Right cardiac atrium (tissue), 5 donors: ENCODE results near the gene SLC8A2. TPM values are rescaled to one million over a fixed set of nuclear protein-coding genes. Genes with fewer than 3 reads are reported as not detected.
"Not testable (repeated sequence)": the region's sequence is repeated elsewhere in the genome, so short reads cannot be mapped to it uniquely, and the experiment has no call there.

ENCODE experiments used
- ATAC-seq, 2 donors: fragments of 200-7000 bp; cut with Tn5 transposase; one replicate each; pipeline versions ENCODE4 v1.8.0 to v1.9.1; 2020; ENCODE audit warnings: moderate library complexity in 2 of 2, mild to moderate bottlenecking in 1 of 2
- DNase-seq, 3 donors: peaks; one replicate each; pipeline ENCODE4 v3.0.0-alpha.2; 2020
- H3K27ac ChIP-seq: one replicate; pipeline ENCODE4 v1.5.1; 2013; ENCODE audit warnings: mild to moderate bottlenecking, low read length, control low read depth, moderate library complexity
- H3K27me3 ChIP-seq: one replicate; pipeline ENCODE4 v1.6.1; 2013; ENCODE audit not compliant: control insufficient read depth, insufficient read depth
- H3K4me1 ChIP-seq: one replicate; pipeline ENCODE4 v1.6.1; 2013; ENCODE audit warnings: low read length; ENCODE audit not compliant: control insufficient read depth, insufficient read depth
- H3K4me3 ChIP-seq: one replicate; pipeline ENCODE4 v1.5.1; 2013; ENCODE audit warnings: low read length, control low read depth
- H3K9me3 ChIP-seq: one replicate; pipeline ENCODE4 v1.6.1; 2013; ENCODE audit warnings: low read length; ENCODE audit not compliant: control insufficient read depth
- WGBS: extraction: QIAGEN DNeasy Blood & Tissue Kit; methylation state at CpG from one replicate; pipeline ENCODE4 v1.1.7; 2013; 5-methylcytosine and 5-hydroxymethylcytosine counted together
- intact Hi-C, 4 donors: fragments of 100-400 bp; cut with DNase I; formaldehyde crosslinking; loops; one replicate each; pipeline versions ENCODE4 v1.11.0 to v1.14.0; 2022 to 2023
- polyA plus RNA-seq: library from polyadenylated mRNA; stranded (reverse); fragments of 200-250 nt; gene quantifications from one replicate; pipeline ENCODE4 v1.2.3, GENCODE V29; 2013
- total RNA-seq, 4 donors: library from RNA; stranded (reverse); fragmentation: NEBNext Ultra II Directional; extraction: Animal tissue kit (Norgen Biotek cat#: 25700); gene quantifications; one replicate each; pipeline ENCODE4 v1.2.1, GENCODE V29; 2021
- donor health status: healthy with polysubstance abuse.
- donor health status: DM: no; HTN: yes; CAD: no.
- donor health status: DM: no; HTN: no; CAD: no.
- donor health status: DM: no; HTN: yes; CAD: no; lungs with severe emphysema.
- donor health status: DM: yes; HTN: yes; CAD: no.

SLC8A2 gene
- total and polyA plus RNA-seq, 5 donors = 0.09 to 0.36 (median 0.26) TPM; not detected in 2

DNA sequence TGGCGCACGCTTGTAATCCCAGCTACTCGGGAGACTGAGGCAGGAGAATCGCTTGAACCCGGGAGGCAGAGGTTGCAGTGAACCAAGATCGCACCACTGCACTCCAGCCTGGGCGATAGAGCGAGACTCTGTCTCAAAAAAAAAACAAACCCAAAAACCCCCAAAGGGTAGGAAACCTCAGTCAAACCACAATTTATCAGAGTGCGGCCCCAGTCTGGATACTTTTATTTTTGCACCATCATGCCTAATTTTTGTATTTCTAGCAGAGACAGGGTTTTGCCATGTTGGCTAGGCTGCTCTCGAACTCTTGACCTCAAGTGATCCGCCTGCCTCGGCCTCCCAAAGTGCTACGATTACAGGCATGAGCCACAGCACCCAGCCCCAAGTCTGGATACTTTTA lies 14.5 kb upstream of the SLC8A2 start:
- intact Hi-C loops, H3K4me3 ChIP-seq, H3K27me3 ChIP-seq, ATAC-seq, H3K27ac ChIP-seq, H3K9me3 ChIP-seq, H3K4me1 ChIP-seq: not testable (repeated sequence)
- DNase-seq = peak in 1 of 3 donors; percentile 11
- 90% methylated on average over 13 of the region's 13 CpGs for WGBS

DNA sequence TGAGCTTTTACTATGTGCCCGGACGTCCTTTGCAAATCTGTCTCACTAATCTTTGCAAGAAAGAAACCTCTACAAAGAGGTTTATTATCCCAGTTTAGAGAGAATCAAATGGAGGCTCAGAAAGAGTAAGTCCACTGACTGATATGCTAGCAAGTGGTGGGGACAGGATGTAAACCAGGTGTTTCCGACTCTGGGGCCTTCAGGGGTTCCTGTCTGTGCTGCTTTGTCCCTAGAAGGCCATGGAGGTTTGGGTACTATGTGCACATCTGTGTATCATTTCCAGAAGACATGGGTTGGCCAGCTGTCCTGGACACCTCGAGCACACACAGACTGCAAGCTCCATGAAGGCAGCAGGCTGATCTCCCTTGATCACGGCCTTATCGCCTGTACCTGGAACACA lies 13.5 kb upstream of the SLC8A2 start:
- 83% methylated on average over 6 of the region's 6 CpGs for WGBS
- Histone ChIP-seq H3K27me3 (no peaks in the 10 kb centered on the region), H3K9me3 (no peaks in the 10 kb centered on the region), H3K27ac (no peak overlapping the region), H3K4me1 (no peaks in the 10 kb centered on the region), H3K4me3 (no peak overlapping the region)
- DNase-seq = peak in 1 of 3 donors; percentile 4
- no peak for ATAC-seq
- intact Hi-C loops = no loop called here

DNA sequence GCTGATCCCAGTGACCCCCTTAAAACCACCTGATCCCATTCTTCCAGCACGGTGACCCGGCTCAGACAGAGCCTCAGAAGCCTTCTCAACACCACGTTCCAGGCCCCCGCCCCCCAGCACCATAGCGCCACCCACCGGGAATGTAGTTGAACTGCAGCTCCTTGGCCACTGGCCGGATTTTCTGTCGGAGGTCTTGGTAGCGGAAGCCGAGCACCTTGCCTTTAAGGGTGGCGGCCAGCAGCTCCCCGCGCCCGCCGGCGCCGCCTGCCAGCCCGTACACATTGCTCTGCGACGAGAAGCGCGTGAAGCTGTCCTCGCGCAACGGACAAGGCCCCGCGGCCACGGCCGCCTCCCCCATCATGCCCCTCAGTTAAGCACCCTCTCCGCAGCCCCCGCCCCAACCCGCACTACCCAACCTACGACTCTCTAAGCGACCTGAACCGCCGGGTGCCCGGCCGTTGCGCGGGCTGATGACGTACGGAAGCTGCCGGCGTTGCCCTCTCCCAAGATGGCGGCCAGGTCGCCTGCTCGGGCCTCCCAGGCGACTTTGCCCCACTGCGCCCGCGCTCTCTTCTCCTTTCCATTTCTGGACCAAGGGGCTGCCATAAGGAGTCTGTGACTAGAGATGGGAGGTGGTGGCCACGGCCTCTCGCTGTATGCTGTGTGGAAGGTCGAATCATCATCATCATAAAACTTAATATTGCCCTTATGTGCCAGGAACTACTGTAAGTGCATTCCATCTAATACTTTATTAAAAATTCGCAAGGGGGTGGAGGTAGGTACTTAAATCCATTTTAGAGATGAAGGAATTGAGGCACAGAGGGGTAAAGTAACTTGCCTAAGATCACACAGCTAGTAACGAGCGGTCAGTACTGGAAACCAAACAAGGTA lies 12.4 kb upstream of the SLC8A2 start, which contains the start of gene KPTN:
Gene KPTN, minus strand, starts transcription at position 420 of the 891 bp plus-strand sequence. Its CDS starts 59 bp downstream, at position 361.
- H3K4me1 ChIP-seq = no peaks in the 10 kb centered on the region
- H3K27me3 ChIP-seq = no peaks in the 10 kb centered on the region
- no peaks in the 10 kb centered on the region for H3K9me3 ChIP-seq
- peak within 1 kb of the TSS; percentile 65 for H3K4me3 ChIP-seq
- peak within 1 kb of the TSS; percentile 87 for H3K27ac ChIP-seq
- 2% methylated on average over 57 of the region's 57 CpGs for WGBS
- DNase-seq = peak; percentile 89 to 95 (median 95)
- peak; percentile 91 to 92 for ATAC-seq
- intact Hi-C loops = no loop called here

DNA sequence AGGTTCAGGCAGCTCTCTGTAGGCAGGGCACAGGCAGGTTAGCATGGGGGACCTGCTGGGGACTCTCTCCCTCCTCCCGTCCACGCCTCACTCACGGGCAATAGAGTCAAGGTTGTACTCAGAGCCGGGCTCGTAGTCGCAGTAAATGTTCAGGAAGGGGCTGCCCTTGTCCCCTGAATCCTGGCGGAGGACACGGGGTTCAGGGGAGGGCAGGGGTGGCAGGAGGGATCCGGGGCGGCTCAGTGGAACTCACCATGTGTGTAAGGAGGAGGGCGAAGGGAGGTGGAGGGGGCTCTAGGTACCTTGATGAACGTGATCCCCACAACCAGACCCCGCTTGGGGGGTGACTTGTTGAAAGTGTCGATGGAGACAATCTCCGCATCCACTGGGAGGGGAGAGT lies 11.5 kb upstream of the SLC8A2 start:
- 89% methylated on average over 15 of the region's 15 CpGs for WGBS
- peak in 1 of 2 donors; percentile 2 for ATAC-seq
- DNase-seq = peak in 1 of 3 donors; percentile 55
- no peaks in the 10 kb centered on the region for H3K9me3 ChIP-seq
- no peaks in the 10 kb centered on the region for H3K27me3 ChIP-seq
- H3K27ac ChIP-seq = no peak overlapping the region
- H3K4me1 ChIP-seq = no peaks in the 10 kb centered on the region
- intact Hi-C loops = no loop called here
- H3K4me3 ChIP-seq = no peak overlapping the region

DNA sequence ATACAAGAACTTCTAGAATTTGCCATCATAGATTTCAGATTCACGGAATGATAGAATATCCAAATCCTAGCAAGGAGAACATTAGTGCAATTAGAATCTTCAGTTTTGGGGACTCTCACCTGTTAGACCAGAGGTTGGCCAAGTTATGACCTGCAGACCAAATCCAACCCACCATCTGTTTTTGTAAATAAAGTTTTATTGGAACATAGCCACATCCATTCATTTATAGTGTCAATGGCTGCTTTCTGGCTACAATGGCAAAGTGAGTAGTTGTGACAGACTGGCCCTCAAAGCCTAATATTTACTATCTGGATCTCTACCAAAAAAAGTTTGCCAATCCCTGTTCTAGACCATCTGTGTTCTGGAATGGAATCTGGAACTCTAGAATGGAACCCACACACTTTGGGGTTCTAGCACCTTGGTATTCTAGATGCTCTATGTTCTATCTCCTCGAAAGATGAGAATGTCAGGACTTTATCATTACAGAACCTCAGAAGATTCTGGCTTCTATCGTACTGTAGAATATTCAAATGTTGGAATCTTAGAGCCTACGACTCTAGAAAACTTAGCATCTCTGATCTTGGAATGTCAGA lies 9.9 kb upstream of the SLC8A2 start:
- DNase-seq (no peak), ATAC-seq (no peak)
- H3K27me3 ChIP-seq = no peaks in the 10 kb centered on the region
- no peaks in the 10 kb centered on the region for H3K9me3 ChIP-seq
- 96% methylated on average over 4 of the region's 4 CpGs for whole genome bisulfite sequencing
- no peaks in the 10 kb centered on the region for H3K4me1 ChIP-seq
- no peak overlapping the region for H3K4me3 ChIP-seq
- intact Hi-C loops = no loop called here
- H3K27ac ChIP-seq = no peak overlapping the region

DNA sequence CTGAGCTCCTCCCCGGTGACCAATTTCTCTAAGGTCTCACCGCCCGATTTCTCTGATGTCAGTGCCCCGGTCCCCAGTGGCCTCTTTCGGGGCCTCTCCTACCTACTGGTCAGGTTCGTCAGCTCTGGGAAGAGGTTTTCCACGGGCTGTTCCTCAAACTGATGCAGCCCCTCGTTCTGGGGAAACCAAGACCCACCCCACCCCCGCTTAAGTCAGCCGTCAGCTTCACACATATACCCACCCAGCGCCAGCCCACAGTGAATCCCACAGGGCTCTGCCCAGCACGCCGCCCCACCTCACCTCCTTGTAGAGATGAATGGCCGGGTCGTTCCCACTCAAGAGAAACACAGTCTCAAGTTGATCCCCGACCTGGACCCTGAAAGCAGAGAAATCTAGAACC lies 9.0 kb upstream of the SLC8A2 start:
- WGBS = 86% methylated on average over 16 of the region's 16 CpGs
- no peaks in the 10 kb centered on the region for H3K27me3 ChIP-seq
- ATAC-seq (no peak), DNase-seq (peak in 1 of 3 donors; percentile 26)
- intact Hi-C loops = no loop called here
- H3K4me3 ChIP-seq = no peak overlapping the region
- no peak overlapping the region for H3K27ac ChIP-seq
- H3K9me3 ChIP-seq = no peaks in the 10 kb centered on the region
- H3K4me1 ChIP-seq = no peaks in the 10 kb centered on the region

DNA sequence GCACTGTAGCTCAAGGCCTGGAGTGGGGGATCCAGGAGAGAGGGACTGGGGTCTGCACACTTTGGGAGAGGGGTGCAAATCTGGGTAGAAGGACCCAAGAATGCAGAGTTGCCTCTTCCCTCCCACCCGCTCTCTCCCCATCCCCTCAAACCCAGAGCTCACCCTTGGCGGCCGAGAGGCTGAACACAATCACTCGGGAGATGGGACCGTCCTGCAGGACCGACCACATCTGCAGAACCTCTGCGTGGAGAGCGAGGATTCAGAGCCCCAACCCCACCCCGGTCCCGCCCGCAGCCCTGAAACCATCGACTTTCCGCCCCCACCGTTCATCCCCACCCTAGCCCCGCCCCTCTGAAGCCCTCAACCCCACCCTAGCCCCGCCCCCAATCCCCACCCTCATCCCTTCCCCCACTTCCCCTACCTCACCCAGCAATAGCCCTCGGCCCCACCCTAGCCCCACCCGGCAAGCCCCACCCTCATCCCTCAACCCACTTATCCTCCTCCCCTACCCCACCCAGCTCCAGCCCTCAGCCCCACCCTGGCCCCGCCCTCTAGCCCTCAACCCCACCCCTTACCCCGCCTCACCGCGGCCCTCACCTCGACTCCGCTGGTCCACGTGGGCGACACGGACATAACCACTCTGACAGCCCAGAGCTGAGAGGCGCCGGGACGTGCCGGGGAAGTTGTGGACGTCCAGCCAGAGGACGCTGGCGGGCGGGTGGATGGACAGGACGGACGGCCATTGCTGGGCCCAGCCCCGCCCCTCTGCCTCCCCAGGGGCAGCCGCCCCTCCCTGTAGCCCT lies 8.2 kb upstream of the SLC8A2 start:
- WGBS = 10% methylated on average over 39 of the region's 39 CpGs
- H3K27ac ChIP-seq = no peak overlapping the region
- H3K4me3 ChIP-seq = no peak overlapping the region
- peak in 2 of 3 donors; percentile 71 to 75 for DNase-seq
- no peaks in the 10 kb centered on the region for H3K9me3 ChIP-seq
- no peaks in the 10 kb centered on the region for H3K4me1 ChIP-seq
- ATAC-seq = peak; percentile 17 to 22
- intact Hi-C loops = no loop called here
- H3K27me3 ChIP-seq = no peaks in the 10 kb centered on the region

DNA sequence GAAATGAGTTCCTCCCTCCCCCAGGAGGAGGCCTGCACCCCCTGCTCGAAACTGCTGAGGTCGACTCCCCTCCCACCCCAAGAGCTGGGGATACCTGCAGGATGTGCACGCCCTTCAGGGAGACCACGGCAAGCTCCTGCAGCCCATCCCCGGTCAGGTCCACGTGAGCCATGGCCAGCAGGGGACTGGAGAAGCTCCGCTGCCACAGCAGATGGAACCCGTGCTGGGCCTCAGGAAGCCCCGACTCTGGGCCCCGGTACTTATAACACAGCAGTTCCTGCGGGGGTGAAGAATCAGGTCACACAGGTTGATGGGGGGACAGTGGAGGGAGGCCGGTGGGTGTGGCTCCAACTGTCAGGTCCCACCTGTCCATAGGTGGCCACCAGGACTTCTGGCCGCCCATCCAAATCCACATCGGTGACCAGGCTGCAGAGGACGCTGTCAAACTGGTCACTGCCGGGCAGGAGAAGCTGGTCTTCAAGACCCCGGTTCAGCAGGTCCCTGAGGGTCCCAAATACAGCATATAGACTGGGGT lies 4.8 kb upstream of the SLC8A2 start:
- no peak overlapping the region for H3K4me3 ChIP-seq
- H3K4me1 ChIP-seq = no peaks in the 10 kb centered on the region
- intact Hi-C loops = no loop called here
- H3K27me3 ChIP-seq = no peaks in the 10 kb centered on the region
- H3K9me3 ChIP-seq = no peaks in the 10 kb centered on the region
- ATAC-seq (no peak), DNase-seq (no peak)
- no peak overlapping the region for H3K27ac ChIP-seq
- 84% methylated on average over 17 of the region's 17 CpGs for WGBS

DNA sequence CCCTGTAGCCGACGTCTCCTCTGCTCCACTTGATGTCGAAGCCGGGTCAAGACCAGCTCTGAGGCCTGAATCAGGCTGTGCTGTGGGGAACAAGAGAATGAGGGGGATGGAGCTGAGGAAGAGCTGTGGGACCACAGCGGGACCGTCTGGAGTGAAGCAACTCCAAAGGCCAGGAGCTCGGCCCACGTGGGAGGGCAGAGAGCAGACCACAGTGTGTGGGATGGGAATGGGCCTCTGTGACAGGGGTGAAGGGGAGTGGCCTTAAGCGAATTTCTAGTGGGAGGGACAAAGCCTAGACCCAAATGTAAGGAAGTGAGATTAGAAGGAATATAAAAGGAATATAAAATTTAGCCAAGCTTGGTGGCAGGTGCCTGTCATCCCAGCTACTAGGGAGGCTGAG lies 3.8 kb upstream of the SLC8A2 start:
- H3K4me1 ChIP-seq = no peaks in the 10 kb centered on the region
- no peak for DNase-seq
- intact Hi-C loops = no loop called here
- H3K9me3 ChIP-seq = no peaks in the 10 kb centered on the region
- ATAC-seq = no peak
- WGBS = 80% methylated on average over 9 of the region's 9 CpGs
- no peak overlapping the region for H3K27ac ChIP-seq
- no peak overlapping the region for H3K4me3 ChIP-seq
- H3K27me3 ChIP-seq = no peaks in the 10 kb centered on the region

DNA sequence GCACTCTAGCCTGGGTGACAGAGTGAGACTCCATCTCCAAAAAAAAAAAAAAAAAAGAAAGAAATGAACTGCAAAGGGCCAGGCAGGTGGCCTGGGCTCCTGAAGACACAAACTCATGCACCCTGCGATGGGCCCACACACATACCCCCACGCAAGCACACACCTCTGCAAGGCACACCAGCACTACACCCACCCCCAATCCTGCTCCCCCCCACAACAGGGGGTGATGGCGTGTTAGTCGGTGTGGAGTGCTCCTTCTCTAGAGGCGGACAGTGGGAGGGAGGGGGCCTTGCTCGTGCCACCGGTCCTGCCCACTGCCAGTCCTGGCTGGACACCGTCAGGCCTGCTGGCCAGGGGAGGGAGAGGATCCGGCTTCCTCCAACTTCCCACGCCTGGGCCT lies 1.6 kb upstream of the SLC8A2 start:
- H3K27ac ChIP-seq = no peak overlapping the region
- peak in 1 of 2 donors; percentile 8 for ATAC-seq
- intact Hi-C loops = no loop called here
- H3K9me3 ChIP-seq = no peaks in the 10 kb centered on the region
- no peak for DNase-seq
- no peaks in the 10 kb centered on the region for H3K27me3 ChIP-seq
- H3K4me3 ChIP-seq = no peak overlapping the region
- WGBS = 69% methylated on average over 10 of the region's 10 CpGs
- no peaks in the 10 kb centered on the region for H3K4me1 ChIP-seq
